Activated T-cell treated with anti-CD3 and anti-CD28 coated beads, Interleukin-2, amount 50 U/mL, for 1 hour (primary cell): ENCODE measurements around the gene RIPK1.
"Not testable (repeated sequence)": the region's sequence is repeated elsewhere in the genome, so short reads cannot be mapped to it uniquely, and the experiment has no call there.

Source experiments
- DNase-seq: peaks from one replicate; pipeline ENCODE4 v3.0.0-alpha.2; 2020

Gene RIPK1

DNA sequence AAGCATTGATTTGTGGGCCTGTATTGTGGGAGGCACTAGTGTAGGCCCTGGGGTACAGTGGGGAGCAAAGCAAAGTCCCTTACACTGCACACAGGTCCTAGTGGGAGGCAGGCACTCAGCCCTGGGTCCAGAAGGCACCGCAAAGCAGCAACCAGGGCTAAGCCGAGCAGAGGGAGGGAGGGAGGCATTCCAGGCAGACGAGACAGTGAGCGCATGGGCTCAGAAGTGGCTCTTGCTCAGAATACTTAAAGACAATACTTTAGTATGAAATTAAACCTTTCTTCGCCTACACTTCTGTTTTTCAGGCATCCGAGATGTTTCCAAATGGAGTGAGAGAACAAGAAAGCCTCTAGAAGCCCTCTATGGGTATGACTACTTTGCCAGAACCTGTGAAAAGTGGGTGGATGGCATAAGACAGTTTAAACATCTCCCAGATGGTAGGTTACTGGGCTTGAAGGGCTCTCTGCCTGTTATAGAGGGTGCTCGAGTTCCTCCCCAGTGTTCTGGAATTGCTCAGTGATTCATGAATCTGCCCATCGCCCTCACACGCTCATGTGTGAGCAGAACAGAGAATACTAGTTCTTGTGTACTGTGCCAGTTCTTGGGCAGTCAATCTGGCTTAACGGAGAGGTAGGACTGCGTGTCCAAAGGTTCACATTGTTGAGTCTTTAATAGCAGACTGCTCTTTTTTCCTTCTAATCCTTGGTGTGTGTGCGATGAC is 68.9 kb downstream of the RIPK1 start:
- DNase-seq = no peak

DNA sequence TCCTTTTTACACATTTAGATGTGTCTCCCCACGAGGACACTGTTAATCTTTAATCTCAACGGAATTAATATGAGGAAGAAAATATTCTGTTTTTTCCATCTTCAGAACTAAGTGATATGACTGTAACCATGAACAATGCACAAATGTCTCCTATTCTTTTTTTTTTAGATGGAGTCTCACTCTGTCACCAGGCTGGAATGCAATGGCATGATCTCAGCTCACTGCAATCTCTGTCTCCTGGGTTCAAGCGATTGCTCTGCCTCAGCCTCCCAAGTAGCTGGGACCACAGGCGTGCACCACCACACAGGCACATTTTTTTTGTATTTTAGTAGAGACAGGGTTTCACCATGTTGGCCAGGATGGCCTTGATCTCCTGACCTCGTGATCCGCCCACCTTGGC is 69.6 kb downstream of the RIPK1 start:
- DNase-seq = not testable (repeated sequence)

DNA sequence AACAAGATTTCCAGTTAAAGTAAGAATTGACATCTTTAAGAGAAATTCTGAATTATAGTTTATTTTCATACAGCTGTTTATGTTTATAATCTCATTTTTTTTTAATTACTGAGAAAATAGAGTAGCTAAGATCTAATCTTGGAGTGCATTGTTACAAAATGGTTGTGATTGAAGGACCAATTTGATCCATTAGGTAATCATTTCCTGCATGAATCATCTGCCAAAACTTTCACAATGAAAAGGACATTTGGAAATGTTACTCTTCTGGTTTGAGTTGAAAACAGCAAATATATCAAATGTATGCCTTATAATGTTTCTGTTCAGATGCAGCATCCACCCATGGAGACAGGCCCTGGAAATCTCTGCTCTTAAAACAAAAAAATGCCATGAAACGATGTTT is 70.0 kb downstream of the RIPK1 start:
- no peak for DNase-seq

DNA sequence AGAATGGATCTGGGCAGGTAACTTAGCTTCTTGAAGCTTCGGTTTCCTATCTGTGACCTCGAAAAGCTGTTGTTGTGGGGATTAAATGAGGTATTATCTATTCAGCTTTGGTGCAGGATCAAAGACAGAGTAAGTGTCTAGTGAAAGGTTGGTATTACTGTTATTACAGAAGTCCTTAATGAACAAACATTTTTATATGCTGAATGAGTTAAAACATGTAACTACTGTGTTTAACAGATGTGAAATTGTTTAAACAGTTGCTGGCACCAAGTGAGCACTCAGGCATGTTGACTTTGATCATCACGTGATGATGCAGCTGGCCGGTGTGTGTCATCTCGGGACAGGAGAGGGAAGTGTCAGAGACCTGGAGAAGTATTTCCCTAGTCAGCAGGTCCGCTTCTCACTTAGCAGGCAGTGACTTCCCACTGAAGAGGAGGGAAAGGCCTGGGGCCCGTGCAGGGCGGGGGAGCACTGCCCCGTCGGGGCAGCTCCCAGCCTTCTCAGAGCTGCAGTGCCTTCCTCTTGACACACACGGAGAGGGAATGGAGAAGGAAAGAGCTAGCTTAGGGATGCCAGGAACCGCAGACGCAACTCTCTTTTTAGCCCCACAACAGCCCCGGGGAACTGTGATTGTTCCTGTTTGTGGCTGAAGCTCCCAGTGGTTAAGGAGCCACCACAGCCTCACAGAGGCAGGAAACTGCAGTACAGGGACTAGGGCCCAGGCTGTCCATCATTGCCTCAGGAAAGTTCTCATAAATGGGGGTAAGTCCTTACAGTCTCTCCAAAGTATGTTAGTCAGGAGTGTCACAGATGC is 71.0 kb downstream of the RIPK1 start:
- DNase-seq = no peak

DNA sequence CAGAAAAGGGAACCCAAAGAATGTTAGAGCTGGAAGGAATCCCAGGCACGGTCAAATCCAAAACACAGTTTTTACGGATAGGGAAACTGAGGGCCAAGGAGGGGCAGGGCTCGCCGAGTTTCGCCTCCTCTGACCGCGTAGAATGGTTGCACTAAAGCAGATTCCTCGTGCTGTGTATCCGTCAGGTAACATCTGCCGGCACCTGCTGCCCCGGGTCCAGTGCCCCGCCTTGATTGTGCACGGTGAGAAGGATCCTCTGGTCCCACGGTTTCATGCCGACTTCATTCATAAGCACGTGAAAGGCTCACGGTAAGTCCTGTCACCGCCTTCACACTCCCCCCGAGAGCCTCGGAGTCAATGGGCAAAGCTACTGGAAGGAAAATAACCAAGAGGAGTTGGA is 71.9 kb downstream of the RIPK1 start:
- DNase-seq = no peak

DNA sequence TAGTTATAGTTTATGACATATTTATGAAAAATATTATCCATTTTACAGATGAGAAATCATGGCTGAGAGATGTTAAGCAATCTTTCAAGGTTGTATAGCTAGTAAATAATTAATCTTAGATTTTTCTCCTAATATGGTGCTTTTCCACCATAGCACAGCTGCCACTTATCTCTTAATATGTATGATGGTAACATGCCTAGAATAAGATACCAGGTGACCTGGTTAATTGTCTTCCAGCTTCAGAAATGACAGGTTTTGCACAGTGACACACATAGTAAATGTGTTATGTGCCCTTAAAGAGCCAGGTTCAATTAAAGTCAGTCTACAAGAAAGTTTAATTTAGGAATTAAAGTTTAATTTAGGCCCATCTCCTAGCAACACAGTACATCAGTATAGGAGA is 74.2 kb downstream of the RIPK1 start:
- no peak for DNase-seq

DNA sequence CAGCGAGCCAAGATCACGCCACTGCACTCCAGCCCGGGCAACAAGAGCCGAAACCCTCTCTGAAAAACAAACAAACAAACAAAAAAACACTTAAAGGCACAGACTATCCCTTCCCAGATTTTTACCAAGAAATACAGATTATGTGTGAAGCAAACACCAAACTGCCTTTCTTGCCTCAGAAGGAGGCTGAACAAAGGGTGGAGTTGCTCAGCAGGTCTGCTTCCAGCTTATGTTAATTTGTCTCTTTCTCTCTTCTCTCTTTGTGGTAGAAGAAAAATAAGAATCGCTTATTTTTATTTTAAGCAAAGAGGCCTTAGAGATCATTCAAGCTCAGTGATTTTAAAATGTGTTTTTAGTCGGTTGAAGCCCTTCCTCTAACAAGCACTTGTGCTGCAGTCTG is 74.9 kb downstream of the RIPK1 start:
- DNase-seq = no peak

DNA sequence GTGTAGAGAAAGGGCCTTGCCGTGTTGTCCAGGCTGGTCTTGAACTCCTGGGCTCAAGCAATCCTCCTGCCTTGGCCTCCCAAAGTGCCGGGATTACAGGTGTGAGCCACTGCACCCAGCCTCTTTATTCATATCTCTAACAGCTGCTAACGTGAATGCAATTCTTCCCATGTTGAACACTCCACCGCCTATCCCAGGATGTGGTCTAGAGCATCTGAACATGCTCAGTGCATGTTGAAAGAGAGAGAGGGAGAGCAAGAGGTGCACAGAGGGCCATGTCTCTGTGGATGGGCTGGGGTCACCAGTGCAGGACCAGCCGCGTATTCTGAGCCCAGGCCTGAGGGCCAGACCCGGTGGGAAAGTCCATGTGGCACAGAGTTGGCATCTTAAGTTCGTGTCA is 76.3 kb downstream of the RIPK1 start:
- no peak for DNase-seq

DNA sequence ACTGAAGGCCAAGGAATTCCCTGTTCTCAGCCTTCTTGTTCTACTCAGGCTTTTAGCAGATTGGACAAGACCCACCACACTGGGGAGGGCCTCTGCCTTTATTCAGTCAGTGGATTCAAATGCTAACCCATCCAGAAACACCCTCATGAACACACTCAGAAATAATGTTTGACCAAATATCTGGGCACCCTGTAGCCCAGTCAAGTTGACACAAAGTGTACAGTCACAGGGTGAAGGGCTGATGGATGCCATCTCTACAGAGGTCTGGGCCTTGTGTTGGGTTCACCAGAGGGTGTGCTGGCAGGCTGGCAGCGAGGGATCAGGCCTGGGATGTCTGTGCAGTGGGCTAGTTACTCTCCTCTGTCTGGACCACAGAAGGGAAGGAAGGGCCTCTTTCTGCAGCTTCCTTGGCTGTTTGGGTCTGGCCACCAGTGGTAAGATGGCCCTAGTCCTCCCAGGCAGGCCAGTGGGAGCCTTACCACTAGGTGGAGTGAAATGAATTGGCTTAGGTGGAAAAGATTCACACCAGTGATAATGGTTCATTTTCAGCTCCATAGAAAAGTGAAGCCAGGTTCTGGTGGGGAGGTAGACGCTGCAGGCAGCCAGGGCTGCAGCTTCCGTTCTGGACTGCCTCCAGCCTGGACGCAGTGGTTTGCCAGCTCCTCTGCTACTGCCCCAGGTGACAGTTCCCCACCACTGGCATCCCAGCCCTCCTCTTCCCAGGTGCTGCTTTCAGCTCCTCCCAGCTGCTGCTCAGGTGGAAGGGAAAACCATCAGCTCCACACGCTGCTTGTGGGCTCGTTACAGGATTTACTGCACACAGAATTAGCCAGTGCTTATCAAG is 79.8 kb downstream of the RIPK1 start:
- no peak for DNase-seq

DNA sequence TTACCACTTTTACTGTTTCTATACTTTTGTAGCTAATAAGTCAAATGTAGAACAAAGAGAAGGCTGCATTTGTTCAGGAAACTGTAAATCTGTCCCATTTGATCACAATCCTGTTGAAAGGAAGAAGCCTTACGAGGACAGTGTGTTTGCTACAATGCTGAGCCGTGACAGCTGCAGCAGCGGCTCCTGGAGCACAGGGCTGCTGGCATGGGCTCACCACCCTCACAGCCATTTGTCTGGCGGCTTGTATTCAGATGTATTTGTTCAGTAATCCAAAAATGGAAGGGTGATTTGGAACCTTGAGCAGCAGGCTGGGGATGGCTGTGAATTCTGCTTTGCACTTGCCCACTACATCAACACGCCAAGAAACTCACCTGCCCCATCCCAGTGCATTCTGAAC is 83.4 kb downstream of the RIPK1 start:
- DNase-seq = no peak

DNA sequence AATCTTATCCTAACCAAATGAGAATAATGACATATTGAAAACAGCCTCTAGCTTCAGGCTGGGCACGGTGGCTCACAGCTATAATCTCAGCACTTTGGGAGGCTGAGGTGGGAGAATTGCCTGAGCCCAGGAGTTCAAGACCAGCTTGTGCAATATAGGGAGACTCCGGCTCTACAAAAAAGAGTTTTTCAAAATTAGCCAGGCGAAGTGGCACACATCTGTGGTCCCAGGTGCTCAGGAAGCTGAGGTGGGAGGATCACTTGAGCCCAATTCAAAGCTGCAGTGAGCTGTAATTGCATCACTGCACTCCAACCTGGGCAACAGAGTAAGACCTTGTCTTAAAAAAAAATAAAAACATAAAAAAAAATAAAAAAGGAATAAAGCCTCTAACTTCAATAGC is 84.4 kb downstream of the RIPK1 start:
- no peak for DNase-seq

DNA sequence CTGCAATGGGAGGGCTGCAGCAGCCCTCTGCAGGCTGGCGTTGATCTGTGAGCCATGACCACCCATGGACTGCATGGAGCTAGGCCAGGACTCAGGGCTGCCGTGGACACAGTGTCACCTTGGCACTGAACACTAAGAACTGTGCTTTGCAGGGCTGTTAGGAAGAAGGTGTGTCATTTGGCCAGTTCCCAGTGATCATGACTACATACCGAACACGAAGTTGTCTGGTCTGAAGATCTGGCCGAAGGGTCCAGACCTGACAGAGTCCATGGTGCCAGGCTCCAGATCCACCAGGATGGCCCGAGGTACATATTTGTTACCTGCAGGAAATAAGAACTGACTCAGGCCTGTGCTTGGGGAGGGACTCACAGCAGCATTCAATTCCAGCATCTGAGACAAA is 87.1 kb downstream of the RIPK1 start:
- DNase-seq = not testable (repeated sequence)

DNA sequence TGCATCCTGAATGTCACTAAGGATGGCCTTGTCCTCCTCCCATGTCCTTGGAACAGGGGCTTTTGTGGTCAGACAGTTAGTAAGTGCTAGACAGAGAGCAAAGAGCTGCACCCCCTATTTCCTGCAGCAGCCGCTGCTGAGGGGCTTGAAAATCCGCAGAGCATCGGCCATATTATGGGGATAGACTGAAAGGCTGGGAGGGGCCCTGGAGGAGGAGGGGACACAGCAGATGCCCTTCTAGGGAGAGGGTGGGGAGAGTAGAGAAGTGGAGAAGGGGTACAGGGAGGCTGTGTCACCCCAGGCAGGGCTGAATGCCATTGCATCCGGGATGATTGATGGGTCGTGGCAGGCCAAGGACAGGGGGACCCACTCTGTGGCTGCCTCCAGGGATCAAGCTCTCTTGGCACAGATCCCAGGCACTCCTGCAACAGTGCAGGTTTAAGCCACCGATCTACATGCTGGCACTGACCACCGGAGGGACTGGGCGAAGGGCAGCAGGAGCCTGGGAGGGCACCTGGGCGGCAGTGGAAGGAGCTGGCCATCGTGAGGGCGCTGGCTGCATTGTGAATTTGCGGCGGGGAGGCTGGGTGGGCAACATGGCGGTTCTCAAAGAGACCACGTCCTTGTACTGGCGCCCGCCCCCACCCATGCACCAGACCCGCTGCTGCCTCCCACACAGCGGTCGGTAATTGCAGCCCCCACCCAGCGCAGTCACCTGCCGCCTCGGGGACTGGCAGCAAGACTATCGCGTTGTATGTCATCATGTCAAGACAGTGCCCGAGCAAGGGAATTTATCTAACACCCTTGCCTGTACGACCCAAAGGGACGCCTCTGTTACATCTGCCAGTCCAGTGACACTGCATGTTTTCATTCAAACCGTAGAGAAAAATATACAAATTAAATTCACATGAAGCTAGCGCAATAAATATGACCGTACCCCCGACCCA is 88.2 kb downstream of the RIPK1 start:
- peak; percentile 52 for DNase-seq

DNA sequence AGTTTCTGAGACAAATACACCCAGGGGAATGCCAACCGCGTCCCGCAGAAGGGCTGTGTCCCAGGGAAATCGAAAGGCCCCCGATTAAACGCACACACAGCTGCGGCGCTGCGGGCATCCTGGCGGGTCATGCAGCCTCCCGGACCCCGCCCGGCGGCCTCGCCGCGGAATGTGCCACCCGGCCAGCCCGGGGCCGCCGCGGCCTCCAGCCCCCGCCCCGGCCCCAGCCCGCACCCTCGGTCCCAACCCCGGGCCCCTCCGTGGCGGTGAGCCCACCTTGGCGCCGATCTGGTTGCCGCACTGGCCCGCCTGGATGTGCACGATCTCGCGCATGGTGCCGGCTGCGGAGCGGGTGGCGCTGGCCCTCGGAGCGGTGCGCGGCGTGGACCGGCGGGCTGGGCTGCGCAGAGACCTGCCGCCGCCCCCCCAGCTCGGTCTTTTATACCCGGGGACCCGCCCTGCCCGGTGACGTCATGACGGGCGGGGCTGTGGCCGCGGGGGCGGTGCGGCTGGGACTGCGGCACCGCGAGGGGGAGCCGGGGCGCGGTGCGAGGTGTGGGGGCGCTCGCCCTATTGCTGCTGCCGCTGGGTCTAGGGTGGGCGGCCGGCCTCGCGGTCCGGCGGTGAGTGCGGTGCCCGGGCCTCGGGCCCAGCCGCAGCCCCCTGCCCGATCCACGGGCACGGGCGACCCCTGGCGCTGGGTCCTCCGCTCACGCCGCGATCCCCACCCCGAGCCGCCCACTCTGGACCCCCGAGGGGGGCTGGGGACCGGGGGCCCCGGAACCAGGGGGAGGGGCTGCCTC is 89.0 kb downstream of the RIPK1 start, which contains the start of gene TUBB2A:
Gene TUBB2A (minus strand): TSS at position 414 of the 803 bp plus-strand sequence. CDS start 81 bp downstream, at position 333.
- DNase-seq = peak; percentile 95

DNA sequence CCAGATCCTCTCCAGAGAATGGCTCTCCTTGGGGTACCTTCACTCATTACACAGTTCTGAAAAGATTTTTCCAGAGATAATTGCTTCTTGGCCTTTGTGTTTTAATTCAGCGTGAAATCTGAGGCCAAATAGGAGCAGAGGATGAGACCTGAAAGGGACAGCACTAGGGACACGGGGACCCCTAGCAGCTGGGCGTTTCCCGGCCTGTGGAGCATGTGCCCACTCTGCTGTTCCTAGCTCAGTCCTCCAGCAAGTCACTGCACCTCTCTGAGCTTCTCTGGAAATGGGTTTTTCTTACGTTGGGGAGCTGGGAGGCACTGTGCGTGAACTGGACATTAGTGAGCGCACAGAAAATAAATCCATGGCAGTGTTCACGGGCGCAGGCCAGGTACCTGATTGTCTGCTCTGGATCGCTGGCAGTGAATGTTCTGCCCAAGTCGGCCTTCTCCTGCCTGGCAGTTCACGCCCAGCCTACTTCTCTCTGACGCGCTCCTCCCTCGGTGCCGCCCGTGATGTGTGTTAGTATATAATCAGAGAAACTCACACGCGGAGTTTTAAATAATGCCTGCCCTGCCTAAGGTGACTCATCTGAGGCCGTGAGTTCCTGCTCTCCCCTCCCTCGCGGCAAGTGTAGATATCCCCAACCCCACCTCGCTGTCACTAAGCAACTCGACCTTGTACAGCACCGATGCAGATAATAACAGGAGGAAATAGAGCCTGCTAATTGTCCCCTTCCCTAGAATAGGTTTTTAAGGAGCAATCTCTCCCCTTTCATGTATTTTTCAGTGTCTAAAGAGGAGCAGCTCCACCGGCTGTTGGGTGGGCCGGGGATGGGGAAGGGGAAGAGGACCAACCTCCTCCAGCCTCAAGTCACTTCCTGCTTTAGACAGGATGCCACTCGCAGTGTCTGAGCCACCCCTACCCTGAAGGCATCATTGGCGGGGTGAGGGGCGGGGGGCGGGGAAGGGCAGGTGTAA is 91.8 kb downstream of the RIPK1 start:
- peak; percentile 71 for DNase-seq

DNA sequence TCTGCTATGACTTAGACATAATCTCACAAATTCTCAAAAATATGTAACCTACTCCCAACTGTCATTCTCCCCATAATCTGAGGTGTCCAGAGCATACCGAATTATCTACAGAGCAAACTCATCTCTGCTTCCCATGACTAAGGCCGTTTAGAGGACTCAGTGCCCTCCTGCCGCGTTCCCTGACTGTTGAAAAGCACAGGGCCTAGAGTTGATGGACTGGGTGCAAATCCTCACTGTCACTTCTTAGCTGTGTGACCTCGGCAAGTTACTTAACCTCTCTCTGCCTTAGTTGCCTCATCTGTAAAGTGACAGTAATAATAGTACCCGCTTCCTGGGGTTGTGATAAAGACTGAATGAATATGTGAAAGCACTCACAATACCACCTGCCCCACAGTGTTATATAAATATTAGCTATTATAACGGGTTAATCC is 93.8 kb downstream of the RIPK1 start:
- DNase-seq = no peak

DNA sequence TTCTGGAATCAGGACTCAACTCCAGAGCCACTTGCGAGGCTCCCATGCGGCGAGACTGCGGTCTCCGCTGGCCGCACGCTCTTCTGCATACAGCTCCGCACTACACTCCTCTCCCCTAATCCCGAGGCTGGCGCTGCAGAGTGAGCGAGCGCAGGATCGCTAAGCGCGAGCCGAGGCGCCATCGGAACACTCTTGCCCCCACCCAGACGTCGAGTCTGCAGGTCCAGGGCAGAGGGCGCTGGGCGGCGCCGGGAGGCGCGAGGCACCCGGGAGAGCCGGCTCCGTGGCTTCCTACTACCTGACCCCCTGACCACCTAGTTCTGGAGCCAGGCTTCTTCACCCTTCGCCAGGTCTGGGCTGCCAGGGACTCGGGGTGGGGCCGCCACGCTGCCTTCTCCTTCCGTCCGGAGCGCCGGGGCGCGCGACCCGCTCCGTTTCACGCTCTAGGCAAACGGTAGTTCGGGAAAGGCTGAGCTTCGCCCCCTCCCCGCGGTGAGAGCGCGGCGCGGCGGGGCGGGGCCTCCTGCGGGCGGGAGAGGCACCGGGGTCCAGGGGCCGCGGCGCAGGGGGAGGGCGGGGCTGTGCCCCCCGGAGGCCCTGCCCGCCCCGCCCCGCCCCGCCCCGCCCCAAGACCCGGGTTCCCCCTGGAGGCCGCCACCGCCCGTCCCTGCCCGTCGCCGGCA is 94.4 kb downstream of the RIPK1 start:
- peak; percentile 73 for DNase-seq

DNA sequence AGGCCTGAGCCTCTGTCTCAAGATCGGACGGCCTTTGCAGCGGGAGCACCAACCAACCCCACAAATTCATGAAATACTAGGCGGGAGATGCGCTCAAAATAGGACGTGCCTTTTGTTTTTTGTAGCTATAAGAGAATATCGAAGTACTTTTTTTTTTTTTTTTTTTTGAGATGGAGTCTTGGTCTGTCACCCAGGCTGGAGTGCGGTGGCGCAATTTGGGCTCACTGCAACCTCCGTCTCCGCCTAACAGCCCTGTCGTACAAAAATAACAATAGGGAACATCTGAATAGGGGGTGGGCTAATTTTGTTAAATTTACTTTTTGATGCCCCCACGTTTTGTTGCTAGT is 94.9 kb downstream of the RIPK1 start:
- no peak for DNase-seq

DNA sequence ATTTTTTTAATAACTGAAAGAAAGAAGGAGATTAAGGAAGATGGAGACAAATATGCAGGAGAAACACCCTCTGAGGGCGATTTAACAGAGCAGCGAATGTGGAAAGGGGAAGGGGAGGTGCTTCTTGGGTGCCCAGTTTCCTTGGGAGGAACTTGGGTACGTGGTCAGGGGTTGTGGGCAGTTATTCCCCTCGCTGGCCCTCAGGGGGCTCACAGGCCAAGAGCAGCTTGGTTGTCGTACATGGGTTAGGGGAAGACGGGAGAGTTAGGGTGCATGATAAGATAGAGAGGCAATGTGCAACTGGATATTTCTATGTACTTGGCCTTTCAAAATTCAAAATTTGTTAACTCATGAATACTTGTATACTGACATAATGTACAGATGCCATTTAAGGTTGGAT is 96.1 kb downstream of the RIPK1 start:
- DNase-seq = no peak
